Lower lobe of right lung (tissue), 2 donors: Measurements from ENCODE around the gene UBASH3A. TPM values are rescaled to one million over a fixed set of nuclear protein-coding genes. Genes with fewer than 3 reads are reported as not detected.

Experiments
- ATAC-seq, 2 donors: fragments of 200-7000 bp; cut with Tn5 transposase; one replicate each; pipeline ENCODE4 v1.9.1; 2020 to 2022; ENCODE audit warnings: mild to moderate bottlenecking in 2 of 2, moderate library complexity in 2 of 2
- DNase-seq: peaks from one replicate; pipeline ENCODE4 v3.0.0-alpha.2; 2020
- H3K27ac ChIP-seq: fragments of 200-600 bp; one replicate; pipeline ENCODE4 v1.8.0; 2022
- H3K27me3 ChIP-seq: fragments of 200-600 bp; one replicate; pipeline ENCODE4 v1.8.0; 2022; ENCODE audit warnings: low read depth
- H3K36me3 ChIP-seq: fragments of 200-600 bp; one replicate; pipeline ENCODE4 v1.8.0; 2022; ENCODE audit warnings: mild to moderate bottlenecking
- H3K4me1 ChIP-seq: fragments of 200-600 bp; one replicate; pipeline ENCODE4 v1.8.0; 2022
- H3K4me3 ChIP-seq: fragments of 200-600 bp; one replicate; pipeline ENCODE4 v1.8.0; 2022; ENCODE audit warnings: mild to moderate bottlenecking
- H3K9me3 ChIP-seq: fragments of 200-600 bp; one replicate; pipeline ENCODE4 v1.8.0; 2022
- CTCF ChIP-seq: fragments of 200-600 bp; IDR thresholded peaks from one replicate; pipeline ENCODE4 v1.8.0; 2022; ENCODE audit warnings: antibody characterized with exemption, mild to moderate bottlenecking
- intact Hi-C: fragments of 100-400 bp; cut with DNase I; formaldehyde crosslinking; loops from one replicate; pipeline ENCODE4 v1.11.0; 2022
- total RNA-seq: library from RNA; stranded (reverse); fragmentation: NEBNext Ultra II Directional; extraction: Animal tissue kit (Norgen Biotek cat#: 25700); gene quantifications from one replicate; pipeline ENCODE4 v1.2.1, GENCODE V29; 2021
- donor health status: DM: no; HTN: yes; CAD: no; lungs with severe emphysema.

UBASH3A gene
- total RNA-seq, 1 donor from 2014 or later = 1.2 TPM

GRCh38 chr21:42452401-42453223, 48.9 kb downstream of the UBASH3A start:
- Histone ChIP-seq H3K27me3 (no peaks in the 10 kb centered on the region), H3K27ac (no peak overlapping the region), H3K4me3 (no peak overlapping the region), H3K9me3 (no peaks in the 10 kb centered on the region), H3K36me3 (no peaks in the 10 kb centered on the region), H3K4me1 (peaks cover 11% of the 10 kb centered on the region)
- intact Hi-C loops = no loop called here
- DNase-seq (no peak), ATAC-seq (no peak)
- no peak for TF ChIP-seq CTCF

- Histone ChIP-seq H3K27ac (no peak overlapping the region), H3K9me3 (no peaks in the 10 kb centered on the region), H3K27me3 (no peaks in the 10 kb centered on the region), H3K4me1 (peaks cover 11% of the 10 kb centered on the region), H3K36me3 (no peaks in the 10 kb centered on the region), H3K4me3 (no peak overlapping the region)
- intact Hi-C loops = no loop called here
- no peak for DNase-seq
- ATAC-seq = no peak
- no peak for TF ChIP-seq CTCF
Observed at GRCh38 chr21:42453224-42453985, 49.7 kb downstream of the UBASH3A start.

- H3K36me3 ChIP-seq = no peaks in the 10 kb centered on the region
- no peak for ATAC-seq
- no peak for DNase-seq
- no peak for TF ChIP-seq CTCF
- peaks cover 11% of the 10 kb centered on the region for H3K4me1 ChIP-seq
- H3K4me3 ChIP-seq = no peak overlapping the region
- H3K27me3 ChIP-seq = no peaks in the 10 kb centered on the region
- intact Hi-C loops = no loop called here
- no peak overlapping the region for H3K27ac ChIP-seq
- no peaks in the 10 kb centered on the region for H3K9me3 ChIP-seq
Observed at GRCh38 chr21:42453986-42454570, 50.4 kb downstream of the UBASH3A start.

- DNase-seq (no peak), ATAC-seq (no peak)
- no peak overlapping the region for H3K27ac ChIP-seq
- no peak overlapping the region for H3K4me3 ChIP-seq
- H3K36me3 ChIP-seq = no peaks in the 10 kb centered on the region
- H3K9me3 ChIP-seq = no peaks in the 10 kb centered on the region
- no peaks in the 10 kb centered on the region for H3K27me3 ChIP-seq
- TF ChIP-seq CTCF = no peak
- peaks cover 8% of the 10 kb centered on the region for H3K4me1 ChIP-seq
- intact Hi-C loops = no loop called here
Observed at GRCh38 chr21:42454786-42455185, 51.1 kb downstream of the UBASH3A start.

GRCh38 chr21:42455196-42455595, 51.5 kb downstream of the UBASH3A start:
- Histone ChIP-seq H3K4me1 (peaks cover 4% of the 10 kb centered on the region), H3K36me3 (no peaks in the 10 kb centered on the region), H3K4me3 (no peak overlapping the region), H3K27me3 (no peaks in the 10 kb centered on the region), H3K9me3 (no peaks in the 10 kb centered on the region), H3K27ac (no peak overlapping the region)
- DNase-seq = no peak
- intact Hi-C loops = no loop called here
- ATAC-seq = no peak
- no peak for TF ChIP-seq CTCF
